AG09309 (cell line): ENCODE data around the gene EIF4G3.
"Not testable (repeated sequence)": the region's sequence is repeated elsewhere in the genome, so short reads cannot be mapped to it uniquely, and the experiment has no call there.

Source experiments
- DNase-seq: peaks from one replicate; pipeline ENCODE4 v3.0.0-alpha.2; 2010; ENCODE audit warnings: low read depth
- H3K4me3 ChIP-seq: 2 replicates; pipeline ENCODE4 v1.5.1; 2011; ENCODE audit warnings: mild to moderate bottlenecking, low read depth, low read length, moderate library complexity; ENCODE audit not compliant: control insufficient read depth
- TF ChIP-seq, protein P1 (sequence below): IDR thresholded peaks from 2 replicates; pipeline ENCODE4 v1.5.1; 2011; ENCODE audit warnings: mild to moderate bottlenecking, low read depth, low read length, inconsistent platforms; ENCODE audit not compliant: insufficient read depth, control insufficient read depth; ENCODE audit errors: missing control alignments

Gene EIF4G3

DNA sequence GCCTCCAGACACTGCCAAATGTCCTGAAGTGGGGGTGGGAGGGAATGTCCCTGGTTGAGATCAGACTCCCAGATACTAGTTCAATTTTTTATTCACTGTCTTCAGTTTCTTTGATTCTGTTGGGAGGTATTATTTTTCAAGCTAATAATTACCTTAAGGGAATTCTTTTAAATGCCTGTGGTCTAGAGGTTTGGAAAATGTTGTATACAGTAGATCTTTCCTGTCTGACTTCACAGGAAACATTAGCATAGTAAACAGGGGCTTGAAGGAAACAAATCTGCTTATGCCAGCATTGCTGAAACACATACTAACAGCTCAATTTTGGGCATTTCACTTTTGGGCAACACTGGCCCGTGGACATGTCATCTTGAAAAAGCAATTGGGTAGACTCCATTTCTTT lies 305.3 kb downstream of the EIF4G3 start:
- no peak overlapping the region for H3K4me3 ChIP-seq
- DNase-seq: no peak
- TF ChIP-seq, protein P1, sequence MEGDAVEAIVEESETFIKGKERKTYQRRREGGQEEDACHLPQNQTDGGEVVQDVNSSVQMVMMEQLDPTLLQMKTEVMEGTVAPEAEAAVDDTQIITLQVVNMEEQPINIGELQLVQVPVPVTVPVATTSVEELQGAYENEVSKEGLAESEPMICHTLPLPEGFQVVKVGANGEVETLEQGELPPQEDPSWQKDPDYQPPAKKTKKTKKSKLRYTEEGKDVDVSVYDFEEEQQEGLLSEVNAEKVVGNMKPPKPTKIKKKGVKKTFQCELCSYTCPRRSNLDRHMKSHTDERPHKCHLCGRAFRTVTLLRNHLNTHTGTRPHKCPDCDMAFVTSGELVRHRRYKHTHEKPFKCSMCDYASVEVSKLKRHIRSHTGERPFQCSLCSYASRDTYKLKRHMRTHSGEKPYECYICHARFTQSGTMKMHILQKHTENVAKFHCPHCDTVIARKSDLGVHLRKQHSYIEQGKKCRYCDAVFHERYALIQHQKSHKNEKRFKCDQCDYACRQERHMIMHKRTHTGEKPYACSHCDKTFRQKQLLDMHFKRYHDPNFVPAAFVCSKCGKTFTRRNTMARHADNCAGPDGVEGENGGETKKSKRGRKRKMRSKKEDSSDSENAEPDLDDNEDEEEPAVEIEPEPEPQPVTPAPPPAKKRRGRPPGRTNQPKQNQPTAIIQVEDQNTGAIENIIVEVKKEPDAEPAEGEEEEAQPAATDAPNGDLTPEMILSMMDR: no peak

DNA sequence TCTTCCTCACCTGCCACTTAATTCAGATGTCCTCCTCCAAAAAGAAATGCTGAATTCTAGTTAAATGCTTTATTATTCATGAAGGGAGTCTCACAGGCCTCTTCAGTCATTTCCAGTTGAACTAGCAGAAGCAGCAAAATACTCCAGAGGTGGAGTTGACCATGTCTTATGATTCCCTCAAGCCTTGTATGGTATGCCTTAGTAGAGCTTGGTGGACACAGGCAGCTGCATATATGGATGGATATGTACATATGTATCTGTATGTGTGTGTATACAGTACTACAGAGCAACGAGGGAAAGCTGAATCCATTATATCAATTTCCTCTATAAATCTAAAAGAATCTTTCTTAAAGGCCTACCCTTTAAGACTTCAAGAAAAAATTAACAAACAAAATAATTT lies 306.0 kb downstream of the EIF4G3 start:
- H3K4me3 ChIP-seq: no peak overlapping the region
- no peak for DNase-seq
- TF ChIP-seq, protein P1: no peak

DNA sequence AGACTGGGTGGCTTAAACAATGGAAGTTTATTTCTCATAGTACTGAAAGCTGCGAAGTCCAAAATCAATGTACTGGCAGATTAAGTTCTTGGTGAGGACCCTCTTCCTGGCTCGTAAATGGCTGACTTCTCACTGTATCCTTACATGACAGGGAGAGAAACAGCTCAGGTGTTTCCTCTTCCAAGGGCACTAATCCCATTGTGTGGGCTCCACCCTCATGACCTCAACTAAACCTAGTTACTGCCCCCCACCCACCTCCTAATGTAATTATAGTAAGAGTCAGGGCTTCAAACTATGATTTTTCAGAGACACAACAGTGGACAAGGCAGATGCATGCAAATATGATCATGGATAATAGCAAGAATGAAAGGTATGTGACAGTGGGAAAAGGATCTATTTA lies 308.4 kb downstream of the EIF4G3 start:
- TF ChIP-seq, protein P1: no peak
- no peak for DNase-seq
- H3K4me3 ChIP-seq: no peak overlapping the region

DNA sequence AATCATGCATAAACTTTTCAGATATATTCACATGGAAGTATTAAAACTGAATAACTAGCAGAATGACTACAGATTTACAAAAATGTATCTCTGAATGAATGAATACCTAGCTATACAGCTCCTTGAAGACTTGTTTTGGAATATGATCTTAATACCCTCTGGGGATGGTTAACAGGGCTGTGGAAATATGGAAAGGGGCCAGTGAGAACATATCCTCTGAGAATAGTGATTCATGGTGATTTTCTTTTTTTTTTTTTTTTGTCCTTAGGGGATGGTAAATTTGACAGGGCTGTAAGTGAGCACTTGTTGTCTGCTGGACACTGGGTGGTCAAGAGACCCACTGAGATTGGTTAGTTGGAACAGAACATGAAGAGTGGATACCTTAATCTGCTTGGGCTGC lies 308.9 kb downstream of the EIF4G3 start:
- DNase-seq: no peak
- TF ChIP-seq, protein P1: no peak
- H3K4me3 ChIP-seq: no peak overlapping the region

DNA sequence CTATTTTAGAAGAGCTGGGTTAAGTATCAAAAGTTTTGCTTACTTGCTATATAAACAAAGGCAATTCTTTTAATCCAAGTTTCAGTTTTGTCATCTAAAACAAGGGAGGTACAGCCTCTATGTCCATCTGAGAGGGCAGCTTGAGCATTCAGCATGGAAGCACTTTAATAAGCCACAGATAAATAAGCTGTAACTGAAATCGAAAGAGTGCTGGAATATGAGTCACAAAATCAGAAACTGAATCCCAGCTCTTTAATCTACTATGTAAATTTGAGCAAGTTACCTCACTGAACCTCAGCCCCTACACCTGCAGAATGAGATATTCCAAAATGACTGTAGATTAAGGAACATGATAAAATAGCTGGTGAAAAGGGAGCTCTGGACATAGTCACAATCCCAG lies 309.6 kb downstream of the EIF4G3 start:
- TF ChIP-seq, protein P1: no peak
- no peak overlapping the region for H3K4me3 ChIP-seq

DNA sequence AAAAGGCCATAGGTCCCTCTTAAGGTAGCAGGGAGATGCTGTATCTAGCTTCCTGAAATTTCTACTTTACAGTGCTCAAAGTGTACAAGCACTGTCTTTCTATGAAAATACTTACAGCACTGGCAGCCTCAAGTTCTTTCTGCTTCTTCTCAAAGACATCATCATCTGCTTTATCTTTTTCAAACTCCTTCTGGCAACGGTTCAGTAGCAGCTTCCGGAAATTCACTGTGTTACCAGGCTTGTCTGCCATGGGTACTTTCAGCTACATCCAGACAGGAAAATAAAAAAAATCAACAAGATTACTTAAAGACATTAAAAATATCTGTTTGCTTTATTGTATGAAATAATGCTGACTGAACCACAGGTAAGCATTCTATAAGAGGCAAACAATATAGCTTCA lies 311.7 kb downstream of the EIF4G3 start:
- TF ChIP-seq, protein P1: no peak
- no peak overlapping the region for H3K4me3 ChIP-seq
- DNase-seq: no peak

More for the DNA sequence above, 309.6 kb downstream of the EIF4G3 start:
- DNase-seq: no peak

DNA sequence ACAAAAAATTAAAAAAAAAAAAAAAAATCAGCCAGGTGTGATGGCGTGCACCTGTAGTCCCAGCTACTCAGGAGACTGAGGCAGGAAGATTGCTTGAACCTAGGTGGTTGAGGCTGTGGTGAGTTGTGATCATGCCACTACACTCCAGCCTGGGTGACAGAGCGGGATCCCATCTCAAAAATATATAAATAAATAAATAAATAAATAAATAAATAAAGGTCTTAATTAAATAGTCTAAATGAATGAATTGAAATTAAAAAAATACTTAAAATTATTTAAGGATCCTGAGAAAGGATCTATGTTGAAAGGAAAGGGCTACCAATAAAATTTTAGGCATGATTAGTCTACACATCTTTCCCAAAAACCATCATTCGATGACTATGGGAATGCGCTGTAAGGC lies 322.2 kb downstream of the EIF4G3 start:
- DNase-seq: no peak
- no peak overlapping the region for H3K4me3 ChIP-seq
- TF ChIP-seq, protein P1: no peak

DNA sequence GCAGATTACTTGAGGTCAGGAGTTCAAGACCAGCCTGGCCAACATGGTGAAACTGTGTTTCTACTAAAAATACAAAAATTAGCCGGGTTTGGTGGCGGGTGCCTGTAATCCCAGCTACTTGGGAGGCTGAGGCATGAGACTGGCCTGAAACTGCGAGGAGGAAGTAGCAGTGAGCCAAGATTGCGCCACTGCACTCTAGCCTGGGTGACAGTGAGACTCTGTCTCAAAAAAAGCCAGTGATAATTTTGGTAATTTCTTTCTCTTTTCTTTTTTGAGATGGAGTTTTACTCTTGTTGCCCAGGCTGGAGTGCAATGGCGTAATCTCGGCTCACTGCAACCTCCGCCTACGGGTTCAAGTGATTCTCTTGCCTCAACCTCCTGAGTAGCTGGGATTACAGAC lies 324.9 kb downstream of the EIF4G3 start:
- not testable (repeated sequence) for DNase-seq

More for the DNA sequence above, 324.9 kb downstream of the EIF4G3 start:
- H3K4me3 ChIP-seq: not testable (repeated sequence)
